Vagina (tissue), 2 donors: ENCODE data around the gene PRSS53.

ENCODE experiments used
- CTCF ChIP-seq, 3 experiments: fragments of 450-650 bp in 2 of 3; fragments of 200-600 bp in 1 of 3; sonication (generic) in 1 of 3; IDR thresholded peaks; one replicate each; pipeline ENCODE4 v1.5.1; 2017 to 2019; ENCODE audit warnings: antibody characterized with exemption in 3 of 3, mild to moderate bottlenecking in 2 of 3, moderate library complexity in 2 of 3
- POLR2A ChIP-seq, 2 donors: fragments of 450-650 bp; IDR thresholded peaks; one replicate each; pipeline ENCODE4 v1.6.1; 2017; ENCODE audit warnings: antibody characterized with exemption in 2 of 2, mild to moderate bottlenecking in 2 of 2, moderate library complexity in 2 of 2

DNA sequence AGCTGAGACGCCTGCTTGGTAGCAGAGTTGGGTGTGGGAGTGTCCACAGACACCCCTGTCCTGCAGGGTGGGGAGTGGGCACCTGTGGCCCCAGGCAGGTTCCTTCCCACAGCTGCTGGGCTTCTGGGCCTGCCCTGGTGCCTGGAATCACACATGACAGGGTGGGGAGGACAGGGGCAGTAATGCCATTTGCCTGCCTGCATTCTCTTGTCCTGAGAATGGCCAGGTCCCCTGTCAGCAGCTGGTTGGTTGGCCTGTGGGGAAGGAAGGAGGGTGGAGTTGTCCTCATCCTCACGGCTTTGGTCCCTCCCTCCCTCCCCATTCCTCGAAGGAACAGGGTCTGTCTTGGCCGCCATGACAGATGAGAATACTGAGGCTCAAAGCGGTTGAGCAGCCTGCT is 5.2 kb downstream of the PRSS53 start:
- TF ChIP-seq CTCF (IDR thresholded peaks at IDR 0.05) (no peak), POLR2A (IDR thresholded peaks at IDR 0.05) (no peak)
